CD4-positive, alpha-beta T cell treated with Interleukin-17A for 4 hours (primary cell): ENCODE results near the gene CGB1.
"Not testable (repeated sequence)": the region's sequence is repeated elsewhere in the genome, so short reads cannot be mapped to it uniquely, and the experiment has no call there.

Experiments
- DNase-seq: peaks from one replicate; pipeline ENCODE4 v3.0.0-alpha.2; 2020; ENCODE audit warnings: mixed read lengths

CGB1 gene

GRCh38 chr19:49057636-49058234 is 21.0 kb upstream of the CGB1 start, which contains the start of gene CGB7:
TSS of gene CGB7 (minus strand) at chr19:49057749. CDS start at chr19:49055375, 2,374 bp downstream.
- DNase-seq, result peak; percentile 69

- peak; percentile 24 for DNase-seq
These were observed 20.4 kb upstream of the CGB1 start for GRCh38 chr19:49056902-49057596.

- peak; percentile 66 for DNase-seq
These were observed 19.6 kb upstream of the CGB1 start for GRCh38 chr19:49056101-49056901.

GRCh38 chr19:49050376-49051033 is 13.8 kb upstream of the CGB1 start:
- DNase-seq, result not testable (repeated sequence)

GRCh38 chr19:49049834-49050233 is 13.1 kb upstream of the CGB1 start:
- DNase-seq, result not testable (repeated sequence)

- not testable (repeated sequence) for DNase-seq
These were observed 12.3 kb upstream of the CGB1 start, which contains the start of gene CGB8 for GRCh38 chr19:49049011-49049410. TSS of gene CGB8 (minus strand) at chr19:49049111. CDS start at chr19:49048739, 372 bp downstream.

- not testable (repeated sequence) for DNase-seq
These were observed 6.9 kb upstream of the CGB1 start, which contains the start of gene CGB5 for GRCh38 chr19:49043548-49043947. TSS of gene CGB5 (plus strand) at chr19:49043848. CDS start at chr19:49044210, 362 bp downstream.

- not testable (repeated sequence) for DNase-seq
These were observed 6.0 kb upstream of the CGB1 start for GRCh38 chr19:49042666-49043065.

GRCh38 chr19:49042177-49042576 is 5.5 kb upstream of the CGB1 start:
- no peak for DNase-seq

- DNase-seq, result not testable (repeated sequence)
These were observed 3.0 kb upstream of the CGB1 start for GRCh38 chr19:49039736-49040135.

GRCh38 chr19:49038557-49039276 is 2.0 kb upstream of the CGB1 start:
- DNase-seq, result not testable (repeated sequence)

GRCh38 chr19:49038111-49038510 is 1.4 kb upstream of the CGB1 start:
- DNase-seq, result not testable (repeated sequence)

GRCh38 chr19:49031642-49032301 is 4.9 kb downstream of the CGB1 start, which contains the start of gene CGB2:
TSS of gene CGB2 (plus strand) at chr19:49031890. CDS start at chr19:49032096, 206 bp downstream.
- DNase-seq, result peak; percentile 43

- DNase-seq, result not testable (repeated sequence)
These were observed 6.4 kb downstream of the CGB1 start for GRCh38 chr19:49030323-49030722.

GRCh38 chr19:49029749-49030148 is 6.9 kb downstream of the CGB1 start:
- not testable (repeated sequence) for DNase-seq

GRCh38 chr19:49028686-49029085 is 8.0 kb downstream of the CGB1 start:
- DNase-seq, result not testable (repeated sequence)

GRCh38 chr19:49025599-49025998 is 11.1 kb downstream of the CGB1 start:
- DNase-seq, result not testable (repeated sequence)

GRCh38 chr19:49025088-49025487 is 11.6 kb downstream of the CGB1 start:
- not testable (repeated sequence) for DNase-seq

GRCh38 chr19:49024233-49024632 is 12.5 kb downstream of the CGB1 start, which contains the start of gene CGB3:
TSS of gene CGB3 (minus strand) at chr19:49024333. CDS start at chr19:49023971, 362 bp downstream.
- not testable (repeated sequence) for DNase-seq

GRCh38 chr19:49022116-49022515 is 14.6 kb downstream of the CGB1 start:
- DNase-seq, result no peak
